Testis (tissue), 3 donors: ENCODE measurements around the gene GPR150. TPM values are rescaled to one million over a fixed set of nuclear protein-coding genes. Genes with fewer than 3 reads are reported as not detected.

ENCODE experiments used
- DNase-seq: peaks from one replicate; pipeline ENCODE4 v3.0.0-alpha.2; 2019
- H3K27ac ChIP-seq, 2 donors: fragments of 200-600 bp; sonication (generic); one replicate each; pipeline ENCODE4 v1.5.1; 2019
- H3K27me3 ChIP-seq: fragments of 200-600 bp; sonication (generic); one replicate; pipeline ENCODE4 v1.5.1; 2019
- H3K36me3 ChIP-seq: fragments of 200-600 bp; sonication (generic); one replicate; pipeline ENCODE4 v1.5.1; 2017; ENCODE audit warnings: low read depth; ENCODE audit errors: missing control alignments
- H3K4me1 ChIP-seq: fragments of 200-600 bp; sonication (generic); one replicate; pipeline ENCODE4 v1.5.1; 2019
- H3K4me3 ChIP-seq, 2 donors: fragments of 200-600 bp; sonication (generic); one replicate each; pipeline ENCODE4 v1.5.1; 2017 to 2019
- H3K9me3 ChIP-seq: fragments of 200-600 bp; sonication (generic); one replicate; pipeline ENCODE4 v1.5.1; 2017
- CTCF ChIP-seq, 3 experiments: fragments of 450-650 bp in 2 of 3; fragments of 200-600 bp in 1 of 3; sonication (generic) in 1 of 3; IDR thresholded peaks; one replicate each; pipeline ENCODE4 v1.5.1; 2016 to 2019; ENCODE audit warnings: antibody characterized with exemption in 3 of 3, mild to moderate bottlenecking in 2 of 3, moderate library complexity in 1 of 3
- POLR2A ChIP-seq: fragments of 450-650 bp; IDR thresholded peaks from one replicate; pipeline ENCODE4 v1.6.1; 2017; ENCODE audit warnings: antibody characterized with exemption, mild to moderate bottlenecking, moderate library complexity
- WGBS, 2 donors: methylation state at CpG; one replicate each; pipeline ENCODE4 v1.1.5; 2018; 5-methylcytosine and 5-hydroxymethylcytosine counted together
- intact Hi-C: fragments of 100-400 bp; cut with DNase I; formaldehyde crosslinking; loops from one replicate; pipeline ENCODE4 v1.15.1; 2023; ENCODE audit warnings: low total_unique reads
- polyA plus RNA-seq: library from polyadenylated mRNA; stranded (reverse); fragments of 350-450 nt; fragmentation: Illumina TruSeq; extraction: RNeasy Lipid Tissue Mini Kit (QIAGEN cat#74804); gene quantifications from one replicate; pipeline ENCODE4 v1.2.3, GENCODE V29; 2014; ENCODE audit warnings: low read depth, low replicate concordance; ENCODE audit not compliant: insufficient read depth
- total RNA-seq, 2 donors: library from RNA; depleted of rRNA; stranded (reverse); fragments of >200 nt; gene quantifications; one replicate each; pipeline ENCODE4 v1.2.3, GENCODE V29; 2016

The GPR150 gene
- total and polyA plus RNA-seq, 3 donors from 2014 or later: 0.45 to 0.99 (median 0.87) TPM

- no peak for TF ChIP-seq CTCF (IDR thresholded peaks at IDR 0.05)
- no peak for TF ChIP-seq POLR2A
- Histone ChIP-seq H3K4me3 (no peak overlapping the region), H3K27me3 (no peaks in the 10 kb centered on the region), H3K36me3 (no peaks in the 10 kb centered on the region), H3K4me1 (no peaks in the 10 kb centered on the region), H3K27ac (no peak overlapping the region), H3K9me3 (no peaks in the 10 kb centered on the region)
- intact Hi-C loops: no loop called here
- DNase-seq: no peak
- 69 to 80% methylated on average over 1 of the region's 1 CpG for WGBS, 2 donors
Observed at GRCh38 chr5:95626701-95627100, 6.8 kb downstream of the GPR150 start.

GRCh38 chr5:95627971-95628810, 8.3 kb downstream of the GPR150 start:
- H3K36me3 ChIP-seq: no peaks in the 10 kb centered on the region
- H3K27me3 ChIP-seq: no peaks in the 10 kb centered on the region
- no peak for DNase-seq
- TF ChIP-seq CTCF (IDR thresholded peaks at IDR 0.05): no peak
- no peaks in the 10 kb centered on the region for H3K4me1 ChIP-seq
- H3K27ac ChIP-seq: no peak overlapping the region
- H3K9me3 ChIP-seq: no peaks in the 10 kb centered on the region
- H3K4me3 ChIP-seq: no peak overlapping the region
- WGBS, 2 donors: 91 to 93% methylated on average over 3 to 4 of the region's 4 CpGs
- intact Hi-C loops: no loop called here

- no peak for DNase-seq
- intact Hi-C loops: no loop called here
- Histone ChIP-seq H3K27ac (no peak overlapping the region), H3K4me3 (no peak overlapping the region), H3K27me3 (no peaks in the 10 kb centered on the region), H3K36me3 (no peaks in the 10 kb centered on the region), H3K9me3 (no peaks in the 10 kb centered on the region), H3K4me1 (no peaks in the 10 kb centered on the region)
- no peak for TF ChIP-seq CTCF (IDR thresholded peaks at IDR 0.05)
- TF ChIP-seq POLR2A: no peak
- 80 to 100% methylated on average over 1 of the region's 1 CpG for WGBS, 2 donors
Observed at GRCh38 chr5:95628933-95629332, 9.0 kb downstream of the GPR150 start.

- DNase-seq: no peak
- intact Hi-C loops: no loop called here
- TF ChIP-seq POLR2A (no peak), CTCF (IDR thresholded peaks at IDR 0.05) (no peak)
- Histone ChIP-seq H3K36me3 (no peaks in the 10 kb centered on the region), H3K9me3 (no peaks in the 10 kb centered on the region), H3K27me3 (no peaks in the 10 kb centered on the region), H3K4me3 (no peak overlapping the region), H3K4me1 (no peaks in the 10 kb centered on the region), H3K27ac (no peak overlapping the region)
- WGBS, 2 donors: 92 to 93% methylated on average over 5 of the region's 5 CpGs
Observed at GRCh38 chr5:95630394-95630917, 10.6 kb downstream of the GPR150 start.
